ENCODE results near the gene ELFN1.

DNA sequence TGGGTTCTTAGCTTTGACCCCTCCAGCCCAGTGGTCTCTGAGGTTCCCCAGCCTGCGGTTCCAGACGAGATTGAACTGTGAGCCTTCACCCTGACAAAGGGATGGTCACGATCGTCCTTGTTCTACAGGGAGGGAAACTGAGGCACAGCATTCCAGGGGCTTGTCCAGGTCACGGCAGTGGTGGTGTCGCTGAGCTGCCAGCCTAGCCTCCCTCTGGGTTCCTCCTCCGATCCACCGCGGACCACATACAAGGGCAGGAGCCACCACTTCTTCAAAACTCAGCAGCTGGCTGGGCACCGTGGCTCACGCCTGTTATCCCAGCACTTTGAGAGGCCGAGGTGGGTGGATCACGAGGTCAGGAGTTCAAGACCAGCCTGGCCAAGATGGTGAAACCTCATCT, 35.8 kb downstream of the ELFN1 start:
- TF ChIP-seq CTCF (IDR thresholded peaks at IDR 0.05; ENCODE audit: insufficient read depth, low read length, poor library complexity, severe bottlenecking) (no peak), EZH2phosphoT487 (conservative IDR thresholded peaks at IDR 0.05; ENCODE audit: low read length) (no peak)
